Breast epithelium (tissue), 4 donors: Measurements from ENCODE around the gene ERCC6. TPM values are rescaled to one million over a fixed set of nuclear protein-coding genes. Genes with fewer than 3 reads are reported as not detected.

Experiments used
- DNase-seq, 2 donors: peaks; one replicate each; pipeline ENCODE4 v3.0.0-alpha.2; 2019; ENCODE audit warnings: low spot score in 2 of 2
- H3K27ac ChIP-seq, 2 donors: fragments of 200-600 bp; sonication (generic) in 1 of 2; one replicate each; pipeline ENCODE4 v1.5.1; 2016 to 2019; ENCODE audit warnings: mild to moderate bottlenecking in 1 of 2
- H3K27me3 ChIP-seq, 2 donors: fragments of 200-600 bp; sonication (generic) in 1 of 2; one replicate each; pipeline versions ENCODE4 v1.5.1 to v1.6.0; 2017 to 2019; ENCODE audit warnings: control low read depth in 1 of 2, mild to moderate bottlenecking in 1 of 2
- H3K36me3 ChIP-seq: fragments of 200-600 bp; one replicate; pipeline ENCODE4 v1.5.1; 2019
- H3K4me1 ChIP-seq, 2 donors: fragments of 200-600 bp; sonication (generic); one replicate each; pipeline ENCODE4 v1.5.1; 2016 to 2019; ENCODE audit warnings: control low read depth in 1 of 2
- H3K4me3 ChIP-seq, 3 donors: fragments of 200-600 bp; sonication (generic); 1 replicate in 2 of 3; 2 replicates in 1 of 3; pipeline ENCODE4 v1.5.1; 2016 to 2019; ENCODE audit warnings: mild to moderate bottlenecking in 3 of 3, moderate library complexity in 2 of 3
- H3K9me3 ChIP-seq, 2 donors: fragments of 200-600 bp; sonication (generic) in 1 of 2; one replicate each; pipeline ENCODE4 v1.5.1; 2016 to 2019; ENCODE audit warnings: control low read depth in 1 of 2
- POLR2A ChIP-seq: fragments of 450-650 bp; IDR thresholded peaks from one replicate; pipeline ENCODE4 v1.6.1; 2016; ENCODE audit warnings: antibody characterized with exemption, mild to moderate bottlenecking, moderate library complexity
- POLR2AphosphoS5 ChIP-seq, 3 donors: sonication (generic); formaldehyde crosslinking; IDR thresholded peaks; one replicate each; pipeline ENCODE4 v1.6.1; 2017; ENCODE audit warnings: antibody characterized with exemption in 3 of 3
- intact Hi-C: fragments of 100-400 bp; cut with DNase I; formaldehyde crosslinking; loops from one replicate; pipeline ENCODE4 v1.15.1; 2023; ENCODE audit warnings: low total_unique reads
- total RNA-seq, 3 donors: library from RNA; depleted of rRNA; stranded (reverse); fragments of >200 nt; gene quantifications; one replicate each; pipeline ENCODE4 v1.1.0, GENCODE V29; 2016
- TF ChIP-seq, protein P1 (sequence below), 3 donors: fragments of 450-650 bp; IDR thresholded peaks; one replicate each; pipeline ENCODE4 v1.5.1; 2016 to 2017; ENCODE audit warnings: antibody characterized with exemption in 3 of 3, mild to moderate bottlenecking in 3 of 3, moderate library complexity in 3 of 3

Gene ERCC6
- total RNA-seq, 3 donors from 2014 or later: 19.5 to 27.8 (median 21.6) TPM

DNA sequence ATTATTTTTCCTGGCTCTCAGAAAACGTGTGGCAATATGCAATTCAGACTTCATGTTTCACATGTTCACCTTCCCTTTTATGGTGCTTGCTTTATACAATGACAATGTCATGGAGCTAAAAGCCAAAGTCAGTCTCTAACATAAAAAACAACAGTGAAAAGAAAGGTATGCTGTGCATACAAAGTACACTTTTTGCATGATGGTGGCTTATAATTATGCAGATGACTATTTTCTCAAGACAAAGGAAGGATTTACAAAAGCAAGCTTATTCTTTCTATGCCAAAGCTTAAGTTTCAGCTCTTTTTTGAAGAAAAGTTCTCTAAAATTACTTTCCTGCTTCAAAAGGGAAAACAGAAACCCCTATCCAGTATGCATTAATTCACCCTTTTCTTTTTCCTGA lies 15.6 kb downstream of the ERCC6 start:
- TF ChIP-seq POLR2A (no peak), POLR2AphosphoS5 (IDR thresholded peaks at IDR 0.05) (no peak)
- TF ChIP-seq, protein P1, sequence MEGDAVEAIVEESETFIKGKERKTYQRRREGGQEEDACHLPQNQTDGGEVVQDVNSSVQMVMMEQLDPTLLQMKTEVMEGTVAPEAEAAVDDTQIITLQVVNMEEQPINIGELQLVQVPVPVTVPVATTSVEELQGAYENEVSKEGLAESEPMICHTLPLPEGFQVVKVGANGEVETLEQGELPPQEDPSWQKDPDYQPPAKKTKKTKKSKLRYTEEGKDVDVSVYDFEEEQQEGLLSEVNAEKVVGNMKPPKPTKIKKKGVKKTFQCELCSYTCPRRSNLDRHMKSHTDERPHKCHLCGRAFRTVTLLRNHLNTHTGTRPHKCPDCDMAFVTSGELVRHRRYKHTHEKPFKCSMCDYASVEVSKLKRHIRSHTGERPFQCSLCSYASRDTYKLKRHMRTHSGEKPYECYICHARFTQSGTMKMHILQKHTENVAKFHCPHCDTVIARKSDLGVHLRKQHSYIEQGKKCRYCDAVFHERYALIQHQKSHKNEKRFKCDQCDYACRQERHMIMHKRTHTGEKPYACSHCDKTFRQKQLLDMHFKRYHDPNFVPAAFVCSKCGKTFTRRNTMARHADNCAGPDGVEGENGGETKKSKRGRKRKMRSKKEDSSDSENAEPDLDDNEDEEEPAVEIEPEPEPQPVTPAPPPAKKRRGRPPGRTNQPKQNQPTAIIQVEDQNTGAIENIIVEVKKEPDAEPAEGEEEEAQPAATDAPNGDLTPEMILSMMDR (IDR thresholded peaks at IDR 0.05): no peak
- no peak overlapping the region for H3K27ac ChIP-seq
- no peaks in the 10 kb centered on the region for H3K4me1 ChIP-seq
- no peaks in the 10 kb centered on the region for H3K27me3 ChIP-seq
- DNase-seq: no peak
- intact Hi-C loops: loop anchor here (5.0 kb wide), 1 partner anchor 126 kb away; the partner anchor contains the start of gene DRGX
- no peak overlapping the region for H3K4me3 ChIP-seq
- no peaks in the 10 kb centered on the region for H3K9me3 ChIP-seq
- peaks cover 6% of the 10 kb centered on the region for H3K36me3 ChIP-seq

DNA sequence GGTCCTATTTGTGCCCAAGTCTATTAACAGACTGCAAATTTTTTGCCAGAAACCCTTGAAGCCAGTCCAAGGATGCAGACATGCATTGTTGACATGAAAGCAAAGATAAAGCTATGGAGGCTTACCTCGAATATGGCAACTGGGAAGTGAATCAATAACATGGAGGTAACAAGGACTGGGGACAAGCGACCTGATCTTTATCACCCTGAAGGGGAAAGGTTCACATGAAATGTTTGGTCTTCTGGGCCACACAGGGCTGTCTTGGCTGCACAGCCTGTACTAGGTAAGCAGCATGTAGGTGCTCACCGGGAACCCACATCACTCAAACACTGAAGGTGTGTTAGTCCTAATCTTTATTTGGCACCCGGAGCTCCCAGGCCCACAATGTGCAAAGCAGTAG lies 17.9 kb downstream of the ERCC6 start:
- intact Hi-C loops: loop anchor here (5.0 kb wide), 1 partner anchor 124 kb away; the partner anchor contains the start of gene DRGX

DNA sequence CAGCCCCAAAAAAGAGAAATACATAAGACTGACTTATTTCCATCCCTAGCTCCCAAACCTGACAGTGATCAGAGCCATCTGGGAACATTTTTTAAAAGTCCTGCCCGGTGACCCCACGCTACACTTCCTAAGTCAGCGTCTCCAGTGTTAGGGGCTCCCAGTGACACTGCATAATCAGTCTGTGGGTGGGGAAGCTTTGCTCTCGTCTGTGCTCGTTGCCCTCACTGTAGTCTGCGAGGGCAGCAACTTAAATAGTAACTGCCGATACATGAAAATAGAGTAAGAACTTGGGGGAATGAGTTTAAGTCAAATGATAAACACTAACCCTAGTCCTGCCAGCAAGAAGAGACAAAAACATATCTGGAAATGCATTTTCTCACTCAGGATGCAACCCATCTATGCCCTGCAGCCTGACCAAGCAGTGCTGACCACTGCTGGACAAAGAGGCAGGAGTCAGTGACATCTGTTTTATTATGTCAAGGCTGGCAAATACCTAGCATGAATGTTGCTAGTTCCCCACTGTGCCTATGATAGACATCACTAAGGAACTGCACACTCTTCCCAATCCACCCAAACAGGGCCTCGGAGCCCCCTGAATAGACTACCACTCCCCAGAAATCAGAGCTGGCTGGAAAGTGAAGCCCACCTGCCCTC lies 18.7 kb downstream of the ERCC6 start:
- no peaks in the 10 kb centered on the region for H3K27me3 ChIP-seq
- H3K4me1 ChIP-seq: no peaks in the 10 kb centered on the region
- peaks cover 6% of the 10 kb centered on the region for H3K36me3 ChIP-seq
- TF ChIP-seq POLR2AphosphoS5 (IDR thresholded peaks at IDR 0.05): no peak
- TF ChIP-seq POLR2A: no peak
- TF ChIP-seq, protein P1 (IDR thresholded peaks at IDR 0.05): no peak
- H3K4me3 ChIP-seq: no peak overlapping the region
- DNase-seq: no peak
- intact Hi-C loops: loop anchor here (5.0 kb wide), 1 partner anchor 123 kb away; the partner anchor contains the start of gene DRGX
- H3K9me3 ChIP-seq: no peaks in the 10 kb centered on the region
- H3K27ac ChIP-seq: no peak overlapping the region

More for the DNA sequence above, 17.9 kb downstream of the ERCC6 start:
- Histone ChIP-seq H3K4me3 (no peak overlapping the region), H3K27ac (no peak overlapping the region), H3K27me3 (no peaks in the 10 kb centered on the region), H3K4me1 (no peaks in the 10 kb centered on the region), H3K36me3 (peaks cover 6% of the 10 kb centered on the region), H3K9me3 (no peaks in the 10 kb centered on the region)
- TF ChIP-seq, protein P1 (IDR thresholded peaks at IDR 0.05): no peak
- TF ChIP-seq POLR2AphosphoS5 (IDR thresholded peaks at IDR 0.05): no peak
- TF ChIP-seq POLR2A: no peak
- DNase-seq: no peak

DNA sequence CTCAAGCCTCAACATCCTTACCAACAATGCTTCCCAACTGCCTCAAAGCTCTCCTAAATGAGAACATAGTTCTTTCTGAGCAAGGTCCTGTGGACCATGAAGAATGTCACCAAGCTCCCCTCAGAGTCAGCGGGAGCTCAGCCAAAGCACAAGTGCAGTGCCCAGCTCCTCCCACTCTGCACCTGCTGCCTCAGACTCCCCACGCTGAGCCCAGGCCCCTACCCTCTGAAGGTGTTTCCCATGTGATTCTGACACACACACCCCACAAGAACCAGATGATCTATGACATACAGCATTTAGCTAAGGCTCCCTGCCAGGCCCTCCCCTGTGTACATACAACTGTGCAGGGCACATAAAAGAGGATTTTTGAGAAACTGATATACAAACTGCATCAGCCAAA lies 19.2 kb downstream of the ERCC6 start:
- peaks cover 6% of the 10 kb centered on the region for H3K36me3 ChIP-seq
- H3K27ac ChIP-seq: no peak overlapping the region
- no peaks in the 10 kb centered on the region for H3K9me3 ChIP-seq
- no peaks in the 10 kb centered on the region for H3K27me3 ChIP-seq
- TF ChIP-seq POLR2AphosphoS5 (IDR thresholded peaks at IDR 0.05): no peak
- TF ChIP-seq, protein P1 (IDR thresholded peaks at IDR 0.05): no peak
- TF ChIP-seq POLR2A: no peak
- DNase-seq: no peak
- no peaks in the 10 kb centered on the region for H3K4me1 ChIP-seq
- no peak overlapping the region for H3K4me3 ChIP-seq
- intact Hi-C loops: loop anchor here (5.0 kb wide), 1 partner anchor 122 kb away; the partner anchor contains the start of gene DRGX

DNA sequence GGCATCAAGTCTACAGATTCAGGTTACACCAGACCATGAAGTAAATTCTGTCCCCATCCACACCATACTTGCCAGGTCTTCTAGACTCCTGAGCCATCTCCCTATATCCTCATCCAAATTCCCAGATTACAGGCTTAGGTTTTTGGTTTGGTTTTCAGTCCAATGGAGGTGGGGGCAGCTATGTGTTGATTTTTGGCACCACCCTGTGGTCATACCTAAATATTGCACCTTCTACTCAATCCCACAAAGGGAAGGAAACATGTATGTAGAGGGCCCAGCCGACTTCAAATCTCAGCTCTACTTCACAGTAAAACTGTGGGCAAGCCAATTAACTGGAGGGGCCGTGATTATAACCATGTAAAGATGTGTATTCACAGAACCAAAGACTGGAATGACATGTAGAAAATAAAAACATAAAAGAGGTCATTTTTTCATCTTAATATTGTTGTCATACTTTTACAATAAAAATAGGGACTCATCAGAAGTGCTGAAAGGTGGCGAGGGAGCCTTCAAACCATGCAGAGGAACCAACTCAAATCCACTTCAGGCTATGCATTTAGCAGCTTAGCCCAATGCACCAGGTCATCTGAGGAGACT lies 19.8 kb downstream of the ERCC6 start:
- DNase-seq: no peak
- intact Hi-C loops: no loop called here
- TF ChIP-seq POLR2AphosphoS5 (IDR thresholded peaks at IDR 0.05): no peak
- TF ChIP-seq, protein P1 (IDR thresholded peaks at IDR 0.05): peak; percentile 28 to 64 (median 64)
- no peak for TF ChIP-seq POLR2A
- H3K27ac ChIP-seq: no peak overlapping the region
- no peak overlapping the region for H3K4me3 ChIP-seq
- H3K36me3 ChIP-seq: peaks cover 6% of the 10 kb centered on the region
- no peaks in the 10 kb centered on the region for H3K27me3 ChIP-seq
- no peaks in the 10 kb centered on the region for H3K4me1 ChIP-seq
- H3K9me3 ChIP-seq: no peaks in the 10 kb centered on the region
